Nephron (organoid): ENCODE data around the gene PDE6D.
A peak's percentile ranks its signal among the peaks of the same experiment; 100 is the strongest.

Source experiments
- H3K27ac Mint-ChIP-seq, 3 experiments: 2 replicates each; pipeline ENCODE4 v1.8.0; 2020; ENCODE audit warnings: mixed read lengths in 3 of 3, mild to moderate bottlenecking in 2 of 3, moderate library complexity in 1 of 3
- H3K27me3 Mint-ChIP-seq: 2 replicates; pipeline ENCODE4 v1.8.0; 2021; ENCODE audit warnings: low read depth, mild to moderate bottlenecking, moderate library complexity, mixed read lengths
- H3K36me3 Mint-ChIP-seq: 2 replicates; pipeline ENCODE4 v1.8.0; 2020; ENCODE audit warnings: low read depth, mixed read lengths
- H3K4me1 Mint-ChIP-seq: 2 replicates; pipeline ENCODE4 v1.8.0; 2020; ENCODE audit warnings: mixed read lengths
- H3K4me3 Mint-ChIP-seq, 3 experiments: 2 replicates each; pipeline ENCODE4 v1.8.0; 2020; ENCODE audit warnings: mild to moderate bottlenecking in 3 of 3, mixed read lengths in 3 of 3, moderate library complexity in 2 of 3
- H3K9me3 Mint-ChIP-seq: 2 replicates; pipeline ENCODE4 v1.8.0; 2020; ENCODE audit warnings: mixed read lengths
- TF ChIP-seq, protein P1 (sequence below), 3 experiments: fragments of 200-600 bp; sonication (generic); IDR thresholded peaks; one replicate each; pipeline ENCODE4 v1.5.0; 2021; ENCODE audit warnings: antibody characterized with exemption in 3 of 3; ENCODE audit not compliant: unreplicated experiment in 3 of 3

PDE6D gene

DNA sequence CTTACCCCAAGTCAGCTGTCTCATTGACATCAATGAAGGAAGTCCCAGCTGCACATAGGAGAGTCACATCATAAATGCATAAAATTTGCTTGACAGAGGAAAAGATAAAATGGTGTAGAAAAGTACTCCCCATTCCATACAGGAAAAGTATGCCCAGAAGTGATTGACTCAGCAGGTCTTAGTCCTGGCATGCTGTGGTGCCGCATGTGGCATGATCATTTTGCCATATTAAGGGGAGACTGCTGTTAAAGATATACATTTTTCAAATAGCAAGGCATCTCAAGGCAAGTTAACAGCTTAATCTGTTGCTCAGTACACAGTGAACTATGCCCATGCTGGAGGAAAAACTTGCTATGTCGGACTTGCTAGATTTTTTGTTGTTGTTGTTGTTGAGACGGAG is 13.3 kb upstream of the PDE6D start:
- TF ChIP-seq, protein P1, sequence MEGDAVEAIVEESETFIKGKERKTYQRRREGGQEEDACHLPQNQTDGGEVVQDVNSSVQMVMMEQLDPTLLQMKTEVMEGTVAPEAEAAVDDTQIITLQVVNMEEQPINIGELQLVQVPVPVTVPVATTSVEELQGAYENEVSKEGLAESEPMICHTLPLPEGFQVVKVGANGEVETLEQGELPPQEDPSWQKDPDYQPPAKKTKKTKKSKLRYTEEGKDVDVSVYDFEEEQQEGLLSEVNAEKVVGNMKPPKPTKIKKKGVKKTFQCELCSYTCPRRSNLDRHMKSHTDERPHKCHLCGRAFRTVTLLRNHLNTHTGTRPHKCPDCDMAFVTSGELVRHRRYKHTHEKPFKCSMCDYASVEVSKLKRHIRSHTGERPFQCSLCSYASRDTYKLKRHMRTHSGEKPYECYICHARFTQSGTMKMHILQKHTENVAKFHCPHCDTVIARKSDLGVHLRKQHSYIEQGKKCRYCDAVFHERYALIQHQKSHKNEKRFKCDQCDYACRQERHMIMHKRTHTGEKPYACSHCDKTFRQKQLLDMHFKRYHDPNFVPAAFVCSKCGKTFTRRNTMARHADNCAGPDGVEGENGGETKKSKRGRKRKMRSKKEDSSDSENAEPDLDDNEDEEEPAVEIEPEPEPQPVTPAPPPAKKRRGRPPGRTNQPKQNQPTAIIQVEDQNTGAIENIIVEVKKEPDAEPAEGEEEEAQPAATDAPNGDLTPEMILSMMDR (IDR thresholded peaks at IDR 0.05; ENCODE audit: unreplicated experiment in 3 of 3), result no peak
- Mint-ChIP-seq H3K4me3 (no peak overlapping the region), H3K36me3 (peaks cover 67% of the 10 kb centered on the region), H3K9me3 (no peaks in the 10 kb centered on the region), H3K4me1 (peaks cover 5% of the 10 kb centered on the region), H3K27ac (no peak overlapping the region), H3K27me3 (no peaks in the 10 kb centered on the region)

DNA sequence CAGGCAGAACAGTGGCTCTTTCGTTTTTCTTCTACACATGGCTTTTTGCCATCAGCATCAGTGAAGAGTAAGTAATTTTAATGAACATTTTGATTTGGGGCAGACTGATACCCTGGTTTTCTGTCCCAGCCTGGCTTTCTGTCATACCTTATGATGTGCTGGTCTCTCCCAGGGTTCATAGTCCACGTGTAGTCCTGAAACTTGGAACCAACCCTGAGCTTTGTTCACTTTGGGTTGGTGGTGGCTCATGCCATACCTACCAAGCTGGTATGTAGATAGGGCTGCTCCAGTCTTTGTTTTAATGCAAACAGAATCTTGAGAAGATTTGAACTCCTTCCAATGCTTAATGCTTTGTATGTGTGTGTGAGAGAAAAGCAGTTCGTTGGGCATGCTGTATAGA is 10.0 kb upstream of the PDE6D start:
- Mint-ChIP-seq H3K4me3 (no peak overlapping the region), H3K4me1 (peaks cover 11% of the 10 kb centered on the region), H3K36me3 (peaks cover 47% of the 10 kb centered on the region), H3K27me3 (no peaks in the 10 kb centered on the region), H3K27ac (no peak overlapping the region), H3K9me3 (no peaks in the 10 kb centered on the region)
- TF ChIP-seq, protein P1 (IDR thresholded peaks at IDR 0.05; ENCODE audit: unreplicated experiment in 3 of 3), result no peak

DNA sequence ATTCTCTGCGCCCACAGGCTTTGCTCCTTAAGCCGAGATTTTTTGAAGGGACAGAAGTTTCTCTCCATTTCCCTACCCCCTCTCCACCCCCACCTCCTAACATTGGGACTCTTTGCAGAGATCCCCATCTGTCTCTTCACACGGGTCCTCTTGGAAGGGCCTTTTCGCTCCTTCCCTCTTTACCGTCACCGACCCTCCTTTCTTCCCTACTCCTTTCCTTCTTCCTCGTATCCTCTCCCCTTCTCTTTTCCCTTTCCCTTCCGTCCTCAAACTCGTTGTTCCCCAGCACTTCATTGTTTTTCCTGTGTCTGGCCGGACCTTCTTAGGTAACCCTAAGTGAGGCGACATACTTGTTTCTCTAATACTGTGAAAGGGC is 5.8 kb upstream of the PDE6D start:
- Mint-ChIP-seq H3K4me3 (peak overlapping the region; percentile 92 to 95 (median 93)), H3K4me1 (peaks cover 50% of the 10 kb centered on the region), H3K36me3 (peaks cover 25% of the 10 kb centered on the region), H3K9me3 (no peaks in the 10 kb centered on the region), H3K27ac (peak overlapping the region; percentile 78 to 98 (median 94)), H3K27me3 (no peaks in the 10 kb centered on the region)
- TF ChIP-seq, protein P1 (IDR thresholded peaks at IDR 0.05; ENCODE audit: unreplicated experiment in 3 of 3), result no peak

DNA sequence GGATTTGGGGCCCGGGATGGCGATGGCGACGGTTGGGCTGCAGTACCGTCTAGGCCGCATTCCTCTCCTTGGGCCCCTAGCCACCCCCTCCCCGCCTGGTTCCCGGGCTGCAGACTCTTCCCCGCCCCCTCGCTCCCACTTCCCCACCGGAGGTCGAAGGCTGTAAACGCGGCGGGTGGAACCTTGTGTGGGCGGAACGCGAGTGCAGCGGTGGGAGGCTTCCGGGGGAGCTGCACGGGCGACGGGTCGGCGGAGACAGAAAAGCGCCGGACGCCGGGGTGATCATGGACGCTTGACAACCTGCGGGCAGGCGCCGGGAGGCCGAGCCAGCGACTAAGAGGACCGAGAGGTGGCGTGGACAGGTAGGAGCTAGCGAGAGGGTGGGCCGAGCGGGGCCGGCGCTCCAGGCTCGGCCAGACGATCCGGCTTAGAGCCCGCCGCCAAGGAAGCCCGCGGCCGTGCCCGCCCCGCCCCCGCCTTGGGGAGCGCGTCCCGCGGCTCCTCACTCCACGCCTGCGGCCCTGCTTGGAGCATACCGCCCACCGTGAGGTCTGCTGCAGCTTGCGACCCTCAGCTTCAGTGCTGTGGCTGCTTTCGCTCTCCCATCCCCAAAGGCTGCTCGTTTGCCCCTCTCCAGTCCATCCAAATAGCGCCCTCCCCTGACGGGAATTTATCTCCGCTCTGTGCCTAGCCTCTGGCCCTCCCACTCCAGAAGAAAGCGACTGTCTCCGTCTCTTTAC is 5.3 kb upstream of the PDE6D start, which contains the start of gene COPS7B:
TSS of gene COPS7B (plus strand) at position 269 of the 740 bp plus-strand sequence. CDS start 2,126 bp downstream, outside the sequence.
- Mint-ChIP-seq H3K9me3 (no peaks in the 10 kb centered on the region), H3K4me1 (peaks cover 55% of the 10 kb centered on the region), H3K27me3 (no peaks in the 10 kb centered on the region), H3K36me3 (peaks cover 20% of the 10 kb centered on the region), H3K27ac (peak within 1 kb of the TSS; percentile 94 to 98 (median 98)), H3K4me3 (peak within 1 kb of the TSS; percentile 92 to 95 (median 93))
- TF ChIP-seq, protein P1 (IDR thresholded peaks at IDR 0.05; ENCODE audit: unreplicated experiment in 3 of 3), result peak; percentile 18 to 50 (median 35)

DNA sequence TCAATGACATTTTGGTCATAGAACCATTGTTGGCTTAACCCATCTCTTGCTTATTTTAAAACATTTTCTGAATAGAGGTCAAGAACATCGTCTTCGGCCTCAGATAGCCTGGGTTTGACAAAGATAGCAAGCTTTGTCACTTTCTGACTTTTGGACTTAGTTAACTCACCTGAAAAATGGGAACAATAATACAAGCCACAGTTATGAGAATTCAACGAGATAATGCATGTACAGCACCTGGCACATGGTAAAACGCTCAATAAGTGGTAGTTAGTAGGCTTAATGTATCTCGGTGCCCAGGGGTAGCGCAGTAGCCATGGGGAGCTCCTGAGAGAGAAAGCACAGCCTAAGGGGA is 4.7 kb upstream of the PDE6D start:
- peak overlapping the region; percentile 92 to 95 (median 93) for H3K4me3 Mint-ChIP-seq
- no peaks in the 10 kb centered on the region for H3K27me3 Mint-ChIP-seq
- H3K36me3 Mint-ChIP-seq, result peaks cover 16% of the 10 kb centered on the region
- peaks cover 56% of the 10 kb centered on the region for H3K4me1 Mint-ChIP-seq
- TF ChIP-seq, protein P1 (IDR thresholded peaks at IDR 0.05; ENCODE audit: unreplicated experiment in 3 of 3), result no peak
- peak overlapping the region; percentile 94 to 98 (median 98) for H3K27ac Mint-ChIP-seq
- no peaks in the 10 kb centered on the region for H3K9me3 Mint-ChIP-seq

DNA sequence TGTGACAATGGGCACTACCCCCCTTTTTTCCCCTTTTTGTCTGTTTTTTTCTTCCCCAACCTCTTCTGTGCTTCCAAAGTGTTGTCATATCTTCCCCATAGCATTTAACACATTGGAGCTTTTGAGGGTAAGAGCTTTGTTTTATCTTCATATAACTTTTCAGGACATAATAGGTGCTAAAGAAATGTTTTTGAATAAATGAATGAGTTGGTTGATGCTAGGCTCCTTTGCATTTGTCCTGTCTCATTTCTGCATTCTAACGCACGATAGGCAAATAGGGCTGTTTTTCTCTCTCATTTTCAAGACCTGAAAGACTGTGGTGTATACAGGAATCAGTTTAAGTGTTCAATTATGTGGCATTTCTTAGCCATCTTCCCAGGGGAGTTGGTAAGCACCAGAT is 4.3 kb upstream of the PDE6D start:
- TF ChIP-seq, protein P1 (IDR thresholded peaks at IDR 0.05; ENCODE audit: unreplicated experiment in 3 of 3), result no peak
- no peaks in the 10 kb centered on the region for H3K27me3 Mint-ChIP-seq
- H3K4me1 Mint-ChIP-seq, result peaks cover 56% of the 10 kb centered on the region
- peak overlapping the region; percentile 92 to 95 (median 93) for H3K4me3 Mint-ChIP-seq
- H3K36me3 Mint-ChIP-seq, result peaks cover 16% of the 10 kb centered on the region
- H3K9me3 Mint-ChIP-seq, result no peaks in the 10 kb centered on the region
- H3K27ac Mint-ChIP-seq, result peak overlapping the region; percentile 94 to 98 (median 98)
